HepG2 (cell line): ENCODE results near the gene MRPS7. TPM values are rescaled to one million over a fixed set of nuclear protein-coding genes. Genes with fewer than 3 reads are reported as not detected.
A peak's percentile ranks its signal among the peaks of the same experiment; 100 is the strongest.

Experiments
- ARNT2 ChIP-seq: sonication (generic); formaldehyde crosslinking; IDR thresholded peaks from 2 replicates; pipeline ENCODE4 v1.8.0; 2022; ENCODE audit warnings: mild to moderate bottlenecking, low read depth, missing genetic modification reagents, moderate library complexity
- CHD4 ChIP-seq: fragments of 200-600 bp; sonication (generic); IDR thresholded peaks from 2 replicates; pipeline ENCODE4 v1.7.0; 2017; ENCODE audit warnings: mild to moderate bottlenecking, low read length, borderline replicate concordance
- FOXA1 ChIP-seq, 2 experiments: fragments of 450-650 bp in 1 of 2; sonication (generic) in 1 of 2; formaldehyde crosslinking in 1 of 2; IDR thresholded peaks; 2 replicates each; pipeline versions ENCODE4 v1.4.0 to v1.6.1; 2016 to 2020; ENCODE audit warnings: missing genetic modification reagents in 1 of 2
- HCFC1 ChIP-seq: fragments of 150-350 bp; IDR thresholded peaks from 2 replicates; pipeline ENCODE4 v1.6.1; 2014; ENCODE audit warnings: low read depth, low read length
- HNRNPH1 ChIP-seq: fragments of 200-400 bp; formaldehyde crosslinking; optimal IDR thresholded peaks from 2 replicates; pipeline ENCODE3; 2017; ENCODE audit warnings: mild to moderate bottlenecking, low read depth, low read length
- MEIS2 ChIP-seq: sonication (generic); formaldehyde crosslinking; IDR thresholded peaks from 2 replicates; pipeline ENCODE4 v1.9.0; 2021; ENCODE audit warnings: mild to moderate bottlenecking, missing genetic modification reagents
- NFKB2 ChIP-seq: sonication (generic); formaldehyde crosslinking; IDR thresholded peaks from 2 replicates; pipeline ENCODE4 v1.4.0; 2020; ENCODE audit warnings: missing genetic modification reagents, borderline replicate concordance
- NR2C2 ChIP-seq: sonication (generic); formaldehyde crosslinking; IDR thresholded peaks from 2 replicates; pipeline ENCODE4 v1.4.0; 2020; ENCODE audit warnings: missing genetic modification reagents, mild to moderate bottlenecking, moderate library complexity, borderline replicate concordance
- SALL2 ChIP-seq: sonication (generic); formaldehyde crosslinking; IDR thresholded peaks from 2 replicates; pipeline ENCODE4 v1.8.1; 2023; ENCODE audit warnings: mild to moderate bottlenecking, missing genetic modification reagents, inconsistent platforms
- SSRP1 ChIP-seq: IDR thresholded peaks from 2 replicates; pipeline ENCODE4 v1.6.1; 2016; ENCODE audit warnings: control low read depth
- STAG1 ChIP-seq: sonication (generic); formaldehyde crosslinking; IDR thresholded peaks from 2 replicates; pipeline ENCODE4 v1.4.0; 2020; ENCODE audit warnings: missing genetic modification reagents
- ZBTB20 ChIP-seq: sonication (generic); formaldehyde crosslinking; IDR thresholded peaks from 2 replicates; pipeline ENCODE4 v1.8.1; 2023; ENCODE audit warnings: missing genetic modification reagents, low read depth, mild to moderate bottlenecking, borderline replicate concordance
- ZNF136 ChIP-seq: sonication (generic); formaldehyde crosslinking; IDR thresholded peaks from 2 replicates; pipeline ENCODE4 v1.8.1; 2022; ENCODE audit warnings: low read depth, mild to moderate bottlenecking, moderate library complexity, missing genetic modification reagents
- ZNF138 ChIP-seq: sonication (generic); formaldehyde crosslinking; IDR thresholded peaks from 2 replicates; pipeline ENCODE4 v1.5.0; 2020; ENCODE audit warnings: mild to moderate bottlenecking, low read depth, missing genetic modification reagents
- ZNF598 ChIP-seq: sonication (generic); formaldehyde crosslinking; IDR thresholded peaks from 2 replicates; pipeline ENCODE4 v1.5.1; 2020; ENCODE audit warnings: mild to moderate bottlenecking, missing genetic modification reagents, borderline replicate concordance
- ZNF607 ChIP-seq: sonication (generic); formaldehyde crosslinking; IDR thresholded peaks from 2 replicates; pipeline ENCODE4 v1.5.1; 2020; ENCODE audit warnings: missing genetic modification reagents, mild to moderate bottlenecking, borderline replicate concordance
- ZNF615 ChIP-seq: sonication (generic); formaldehyde crosslinking; IDR thresholded peaks from 2 replicates; pipeline ENCODE4 v1.5.0; 2020; ENCODE audit warnings: mild to moderate bottlenecking, missing genetic modification reagents, borderline replicate concordance
- ZNF670 ChIP-seq: sonication (generic); formaldehyde crosslinking; IDR thresholded peaks from 2 replicates; pipeline ENCODE4 v1.8.0; 2022; ENCODE audit warnings: mild to moderate bottlenecking, missing genetic modification reagents, borderline replicate concordance
- ZSCAN30 ChIP-seq: sonication (generic); formaldehyde crosslinking; IDR thresholded peaks from 2 replicates; pipeline ENCODE4 v1.5.0; 2020; ENCODE audit warnings: mild to moderate bottlenecking, missing genetic modification reagents
- polyA plus RNA-seq, 8 experiments: library from polyadenylated mRNA; depleted of rRNA in 3 of 8; stranded (reverse) in 7 of 8; unstranded in 1 of 8; fragments of >200 nt; fragmentation: Illumina TruSeq in 4 of 8; extraction: Trizol in 4 of 8; gene quantifications; 2 replicates each; pipeline versions ENCODE4 v1.2.1 to v1.2.3, GENCODE V29; 2011 to 2016; ENCODE audit warnings: low read depth in 4 of 8, missing spikeins in 1 of 8, mixed read lengths in 1 of 8; ENCODE audit not compliant: insufficient read depth in 1 of 8
- total RNA-seq, 5 experiments: library from RNA; depleted of rRNA; stranded (reverse); fragments of >200 nt; fragmentation: Illumina TruSeq; extraction: Trizol; gene quantifications; 2 replicates each; pipeline ENCODE4 v1.2.3, GENCODE V29; 2016; ENCODE audit warnings: low read depth in 1 of 5
- TF ChIP-seq, protein P1 (sequence below): IDR thresholded peaks from 2 replicates; pipeline ENCODE4 v1.6.1; 2016; ENCODE audit warnings: low read depth, borderline replicate concordance
- TF ChIP-seq, protein P2 (sequence below): sonication (generic); formaldehyde crosslinking; IDR thresholded peaks from 2 replicates; pipeline ENCODE4 v1.9.0; 2022; ENCODE audit warnings: low read depth, missing genetic modification reagents
- TF ChIP-seq, protein P3 (sequence below): sonication (generic); formaldehyde crosslinking; IDR thresholded peaks from 2 replicates; pipeline ENCODE4 v1.4.0; 2020; ENCODE audit warnings: missing genetic modification reagents
- TF ChIP-seq, protein P4 (sequence below): IDR thresholded peaks from 2 replicates; pipeline ENCODE4 v1.6.1; 2016; ENCODE audit warnings: missing compliant biosample characterization, missing genetic modification reagents, borderline replicate concordance

The MRPS7 gene
- total and polyA plus RNA-seq, 2 of the 13 experiments (the other 11 are each of a cell fraction or from before 2014, with no cell fraction given): 97.0 to 162 TPM

GRCh38 chr17:75261336-75262111, at the start of gene MRPS7, which contains the start of gene GGA3 (continued):
- TF ChIP-seq HCFC1 (peak; percentile 63), ZNF615 (CRISPR knock-in tag) (no peak; the same call in 1 of the 2 replicates), ZNF138 (CRISPR knock-in tag) (peak; percentile 75; the same call in 1 of the 2 replicates), NR2C2 (CRISPR knock-in tag) (peak; percentile 69), ZNF607 (CRISPR knock-in tag) (peak; percentile 95), ZNF598 (0 out of 2 replicates have a peak, but pooled peaks have one; percentile 44), ZSCAN30 (CRISPR knock-in tag) (no peak), FOXA1 (IDR thresholded peaks at IDR 0.05) (no peak), FOXA1 (CRISPR knock-in tag; IDR thresholded peaks at IDR 0.05) (no peak), SALL2 (CRISPR knock-in tag) (peak; percentile 94), ARNT2 (CRISPR knock-in tag) (peak; percentile 98), MEIS2 (CRISPR knock-in tag) (peak; percentile 71; the same call in 1 of the 2 replicates), ZBTB20 (peak; percentile 60; the same call in 1 of the 2 replicates), ZNF670 (CRISPR knock-in tag) (peak; percentile 95), ZNF136 (CRISPR knock-in tag) (peak; percentile 86; the same call in 1 of the 2 replicates), HNRNPH1 (no peak), STAG1 (peak; percentile 15; the same call in 1 of the 2 replicates), NFKB2 (CRISPR knock-in tag) (peak; percentile 92; the same call in 1 of the 2 replicates), SSRP1 (peak; percentile 31; the same call in 1 of the 2 replicates), CHD4 (no peak)
- TF ChIP-seq, protein P1, sequence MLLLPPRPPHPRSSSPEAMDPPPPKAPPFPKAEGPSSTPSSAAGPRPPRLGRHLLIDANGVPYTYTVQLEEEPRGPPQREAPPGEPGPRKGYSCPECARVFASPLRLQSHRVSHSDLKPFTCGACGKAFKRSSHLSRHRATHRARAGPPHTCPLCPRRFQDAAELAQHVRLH: peak; percentile 71
- TF ChIP-seq, protein P2, sequence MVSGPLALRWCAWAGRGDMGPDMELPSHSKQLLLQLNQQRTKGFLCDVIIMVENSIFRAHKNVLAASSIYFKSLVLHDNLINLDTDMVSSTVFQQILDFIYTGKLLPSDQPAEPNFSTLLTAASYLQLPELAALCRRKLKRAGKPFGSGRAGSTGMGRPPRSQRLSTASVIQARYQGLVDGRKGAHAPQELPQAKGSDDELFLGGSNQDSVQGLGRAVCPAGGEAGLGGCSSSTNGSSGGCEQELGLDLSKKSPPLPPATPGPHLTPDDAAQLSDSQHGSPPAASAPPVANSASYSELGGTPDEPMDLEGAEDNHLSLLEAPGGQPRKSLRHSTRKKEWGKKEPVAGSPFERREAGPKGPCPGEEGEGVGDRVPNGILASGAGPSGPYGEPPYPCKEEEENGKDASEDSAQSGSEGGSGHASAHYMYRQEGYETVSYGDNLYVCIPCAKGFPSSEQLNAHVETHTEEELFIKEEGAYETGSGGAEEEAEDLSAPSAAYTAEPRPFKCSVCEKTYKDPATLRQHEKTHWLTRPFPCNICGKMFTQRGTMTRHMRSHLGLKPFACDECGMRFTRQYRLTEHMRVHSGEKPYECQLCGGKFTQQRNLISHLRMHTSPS (CRISPR knock-in tag): 0 out of 2 replicates have a peak, but pooled peaks have one; percentile 16
- TF ChIP-seq, protein P3, sequence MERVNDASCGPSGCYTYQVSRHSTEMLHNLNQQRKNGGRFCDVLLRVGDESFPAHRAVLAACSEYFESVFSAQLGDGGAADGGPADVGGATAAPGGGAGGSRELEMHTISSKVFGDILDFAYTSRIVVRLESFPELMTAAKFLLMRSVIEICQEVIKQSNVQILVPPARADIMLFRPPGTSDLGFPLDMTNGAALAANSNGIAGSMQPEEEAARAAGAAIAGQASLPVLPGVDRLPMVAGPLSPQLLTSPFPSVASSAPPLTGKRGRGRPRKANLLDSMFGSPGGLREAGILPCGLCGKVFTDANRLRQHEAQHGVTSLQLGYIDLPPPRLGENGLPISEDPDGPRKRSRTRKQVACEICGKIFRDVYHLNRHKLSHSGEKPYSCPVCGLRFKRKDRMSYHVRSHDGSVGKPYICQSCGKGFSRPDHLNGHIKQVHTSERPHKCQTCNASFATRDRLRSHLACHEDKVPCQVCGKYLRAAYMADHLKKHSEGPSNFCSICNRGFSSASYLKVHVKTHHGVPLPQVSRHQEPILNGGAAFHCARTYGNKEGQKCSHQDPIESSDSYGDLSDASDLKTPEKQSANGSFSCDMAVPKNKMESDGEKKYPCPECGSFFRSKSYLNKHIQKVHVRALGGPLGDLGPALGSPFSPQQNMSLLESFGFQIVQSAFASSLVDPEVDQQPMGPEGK (CRISPR knock-in tag): peak; percentile 55
- TF ChIP-seq, protein P4, sequence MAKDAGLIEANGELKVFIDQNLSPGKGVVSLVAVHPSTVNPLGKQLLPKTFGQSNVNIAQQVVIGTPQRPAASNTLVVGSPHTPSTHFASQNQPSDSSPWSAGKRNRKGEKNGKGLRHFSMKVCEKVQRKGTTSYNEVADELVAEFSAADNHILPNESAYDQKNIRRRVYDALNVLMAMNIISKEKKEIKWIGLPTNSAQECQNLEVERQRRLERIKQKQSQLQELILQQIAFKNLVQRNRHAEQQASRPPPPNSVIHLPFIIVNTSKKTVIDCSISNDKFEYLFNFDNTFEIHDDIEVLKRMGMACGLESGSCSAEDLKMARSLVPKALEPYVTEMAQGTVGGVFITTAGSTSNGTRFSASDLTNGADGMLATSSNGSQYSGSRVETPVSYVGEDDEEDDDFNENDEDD (CRISPR knock-in tag): peak; percentile 43; the same call in 1 of the 2 replicates
